Liver (tissue), 9 donors: Measurements from ENCODE around the gene PARD3. TPM values are rescaled to one million over a fixed set of nuclear protein-coding genes. Genes with fewer than 3 reads are reported as not detected.

Source experiments
- DNase-seq: peaks from one replicate; pipeline ENCODE4 v3.0.0-alpha.2; 2017; ENCODE audit warnings: low spot score
- H3K27ac ChIP-seq, 2 donors: one replicate each; pipeline ENCODE4 v1.7.0; 2013; ENCODE audit warnings: inconsistent platforms in 2 of 2, low read length in 2 of 2, control low read depth in 1 of 2, low read depth in 1 of 2, mild to moderate bottlenecking in 1 of 2
- H3K27me3 ChIP-seq, 4 donors: one replicate each; pipeline versions ENCODE4 v1.6.1 to v1.7.0; 2013; ENCODE audit warnings: low read length in 3 of 4, inconsistent platforms in 1 of 4, mild to moderate bottlenecking in 1 of 4, moderate library complexity in 1 of 4; ENCODE audit not compliant: control insufficient read depth in 4 of 4, insufficient read depth in 4 of 4
- H3K36me3 ChIP-seq, 4 donors: one replicate each; pipeline versions ENCODE4 v1.6.1 to v1.7.0; 2013; ENCODE audit warnings: low read length in 3 of 4, mild to moderate bottlenecking in 3 of 4, low read depth in 1 of 4, moderate library complexity in 1 of 4; ENCODE audit not compliant: control insufficient read depth in 4 of 4, insufficient read depth in 3 of 4
- H3K4me1 ChIP-seq, 4 donors: one replicate each; pipeline versions ENCODE4 v1.6.1 to v1.7.0; 2013; ENCODE audit warnings: low read length in 3 of 4, mild to moderate bottlenecking in 3 of 4, moderate library complexity in 1 of 4; ENCODE audit not compliant: control insufficient read depth in 4 of 4, insufficient read depth in 4 of 4
- H3K4me3 ChIP-seq, 3 donors: one replicate each; pipeline versions ENCODE4 v1.6.1 to v1.7.0; 2013; ENCODE audit warnings: low read length in 3 of 3, control low read depth in 1 of 3, low read depth in 1 of 3, mild to moderate bottlenecking in 1 of 3
- H3K9ac ChIP-seq, 2 donors: one replicate each; pipeline ENCODE4 v1.7.0; 2013; ENCODE audit warnings: low read length in 2 of 2, mild to moderate bottlenecking in 2 of 2, moderate library complexity in 2 of 2, control low read depth in 1 of 2, low read depth in 1 of 2
- H3K9me3 ChIP-seq, 4 donors: one replicate each; pipeline versions ENCODE4 v1.6.1 to v1.7.0; 2013; ENCODE audit warnings: low read length in 3 of 4; ENCODE audit not compliant: control insufficient read depth in 4 of 4
- CTCF ChIP-seq: fragments of 150-350 bp; IDR thresholded peaks from 2 replicates; pipeline ENCODE4 v1.5.1; 2017; ENCODE audit warnings: improper control_type of control experiment, low read depth, low read length; ENCODE audit not compliant: missing input control
- EGR1 ChIP-seq, 2 donors: IDR thresholded peaks; 2 replicates each; pipeline ENCODE4 v1.6.1; 2016 to 2018; ENCODE audit warnings: antibody characterized with exemption in 2 of 2, low read depth in 2 of 2
- FOXA1 ChIP-seq: IDR thresholded peaks from 2 replicates; pipeline ENCODE4 v1.6.1; 2016; ENCODE audit warnings: antibody characterized with exemption
- GABPA ChIP-seq, 2 donors: IDR thresholded peaks in 1 of 2; conservative IDR thresholded peaks in 1 of 2; 2 replicates each; pipeline ENCODE4 v1.6.1; 2016; ENCODE audit warnings: antibody characterized with exemption in 2 of 2, mild to moderate bottlenecking in 1 of 2, moderate library complexity in 1 of 2
- HNF4A ChIP-seq, 2 donors: conservative IDR thresholded peaks; 2 replicates each; pipeline ENCODE4 v1.6.1; 2016; ENCODE audit warnings: antibody characterized with exemption in 2 of 2, mild to moderate bottlenecking in 2 of 2
- HNF4G ChIP-seq: IDR thresholded peaks from 2 replicates; pipeline ENCODE4 v1.6.1; 2016; ENCODE audit warnings: antibody characterized with exemption
- JUND ChIP-seq, 2 donors: IDR thresholded peaks; 2 replicates each; pipeline ENCODE4 v1.6.1; 2016; ENCODE audit warnings: antibody characterized with exemption in 2 of 2
- RAD21 ChIP-seq, 2 donors: IDR thresholded peaks; 2 replicates each; pipeline ENCODE4 v1.6.1; 2016; ENCODE audit warnings: antibody characterized with exemption in 2 of 2, mild to moderate bottlenecking in 2 of 2
- RXRA ChIP-seq, 2 donors: IDR thresholded peaks; 2 replicates each; pipeline ENCODE4 v1.6.1; 2017 to 2018; ENCODE audit warnings: antibody characterized with exemption in 2 of 2, mild to moderate bottlenecking in 1 of 2
- SP1 ChIP-seq: IDR thresholded peaks from 2 replicates; pipeline ENCODE4 v1.6.1; 2018; ENCODE audit warnings: antibody characterized with exemption, mild to moderate bottlenecking
- TAF1 ChIP-seq: conservative IDR thresholded peaks from 2 replicates; pipeline ENCODE4 v1.6.1; 2016; ENCODE audit warnings: antibody characterized with exemption, mild to moderate bottlenecking
- WGBS: extraction: QIAGEN DNeasy Blood & Tissue Kit; methylation state at CpG from one replicate; pipeline ENCODE4 v1.1.7; 2013; 5-methylcytosine and 5-hydroxymethylcytosine counted together
- polyA plus RNA-seq, 2 donors: library from polyadenylated mRNA; stranded (reverse) in 1 of 2; unstranded in 1 of 2; fragments of 200-250 nt in 1 of 2; fragments of >200 nt in 1 of 2; fragmentation: Nextera tagmentation in 1 of 2; extraction: Ambion mirVana in 1 of 2; gene quantifications; one replicate each; pipeline versions ENCODE4 v1.2.1 to v1.2.3, GENCODE V29; 2013 to 2015
- total RNA-seq, 2 donors: library from RNA; depleted of rRNA; stranded (reverse); fragments of >200 nt; gene quantifications; one replicate each; pipeline ENCODE4 v1.2.3, GENCODE V29; 2014
- TF ChIP-seq, protein P1 (sequence below): IDR thresholded peaks from 2 replicates; pipeline ENCODE4 v1.6.1; 2016; ENCODE audit warnings: antibody characterized with exemption
- TF ChIP-seq, protein P2 (sequence below): IDR thresholded peaks from 2 replicates; pipeline ENCODE4 v1.6.1; 2016; ENCODE audit warnings: antibody characterized with exemption, mild to moderate bottlenecking
- donor health status: healthy.
- donor health status: healthy.
- donor health status: healthy.
- donor health status: healthy.
- donor health status: healthy.

The PARD3 gene
- total and polyA plus RNA-seq, 4 donors, result 12.3 to 43.8 (median 13.5) TPM

GRCh38 chr10:34626158-34626880, 188.8 kb downstream of the PARD3 start:
- 86% methylated on average over 3 of the region's 3 CpGs for WGBS
- DNase-seq, result no peak
- Histone ChIP-seq H3K36me3 (no peaks in the 10 kb centered on the region), H3K9ac (no peak overlapping the region), H3K9me3 (no peaks in the 10 kb centered on the region), H3K4me1 (peaks cover 3 to 22% (median 19%) of the 10 kb centered on the region in 4 donors), H3K4me3 (no peak overlapping the region), H3K27ac (no peak overlapping the region), H3K27me3 (no peaks in the 10 kb centered on the region)
- TF ChIP-seq HNF4G, result no peak
- TF ChIP-seq FOXA1, result no peak
- TF ChIP-seq, protein P1, sequence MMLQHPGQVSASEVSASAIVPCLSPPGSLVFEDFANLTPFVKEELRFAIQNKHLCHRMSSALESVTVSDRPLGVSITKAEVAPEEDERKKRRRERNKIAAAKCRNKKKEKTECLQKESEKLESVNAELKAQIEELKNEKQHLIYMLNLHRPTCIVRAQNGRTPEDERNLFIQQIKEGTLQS, result no peak
- no peak for TF ChIP-seq JUND (IDR thresholded peaks at IDR 0.05)
- TF ChIP-seq EGR1 (IDR thresholded peaks at IDR 0.05; ENCODE audit: low read depth in 2 of 2), result no peak
- TF ChIP-seq, protein P2, sequence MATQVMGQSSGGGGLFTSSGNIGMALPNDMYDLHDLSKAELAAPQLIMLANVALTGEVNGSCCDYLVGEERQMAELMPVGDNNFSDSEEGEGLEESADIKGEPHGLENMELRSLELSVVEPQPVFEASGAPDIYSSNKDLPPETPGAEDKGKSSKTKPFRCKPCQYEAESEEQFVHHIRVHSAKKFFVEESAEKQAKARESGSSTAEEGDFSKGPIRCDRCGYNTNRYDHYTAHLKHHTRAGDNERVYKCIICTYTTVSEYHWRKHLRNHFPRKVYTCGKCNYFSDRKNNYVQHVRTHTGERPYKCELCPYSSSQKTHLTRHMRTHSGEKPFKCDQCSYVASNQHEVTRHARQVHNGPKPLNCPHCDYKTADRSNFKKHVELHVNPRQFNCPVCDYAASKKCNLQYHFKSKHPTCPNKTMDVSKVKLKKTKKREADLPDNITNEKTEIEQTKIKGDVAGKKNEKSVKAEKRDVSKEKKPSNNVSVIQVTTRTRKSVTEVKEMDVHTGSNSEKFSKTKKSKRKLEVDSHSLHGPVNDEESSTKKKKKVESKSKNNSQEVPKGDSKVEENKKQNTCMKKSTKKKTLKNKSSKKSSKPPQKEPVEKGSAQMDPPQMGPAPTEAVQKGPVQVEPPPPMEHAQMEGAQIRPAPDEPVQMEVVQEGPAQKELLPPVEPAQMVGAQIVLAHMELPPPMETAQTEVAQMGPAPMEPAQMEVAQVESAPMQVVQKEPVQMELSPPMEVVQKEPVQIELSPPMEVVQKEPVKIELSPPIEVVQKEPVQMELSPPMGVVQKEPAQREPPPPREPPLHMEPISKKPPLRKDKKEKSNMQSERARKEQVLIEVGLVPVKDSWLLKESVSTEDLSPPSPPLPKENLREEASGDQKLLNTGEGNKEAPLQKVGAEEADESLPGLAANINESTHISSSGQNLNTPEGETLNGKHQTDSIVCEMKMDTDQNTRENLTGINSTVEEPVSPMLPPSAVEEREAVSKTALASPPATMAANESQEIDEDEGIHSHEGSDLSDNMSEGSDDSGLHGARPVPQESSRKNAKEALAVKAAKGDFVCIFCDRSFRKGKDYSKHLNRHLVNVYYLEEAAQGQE, result no peak
- TF ChIP-seq RXRA (IDR thresholded peaks at IDR 0.05), result no peak
- no peak for TF ChIP-seq CTCF
- TF ChIP-seq HNF4A (conservative IDR thresholded peaks at IDR 0.05), result no peak
- TF ChIP-seq SP1, result no peak
- TF ChIP-seq GABPA (IDR thresholded peaks at IDR 0.05 in 1 of 2, conservative IDR thresholded peaks at IDR 0.05 in 1 of 2), result no peak

GRCh38 chr10:34624323-34625153, 190.6 kb downstream of the PARD3 start:
- Histone ChIP-seq H3K27ac (no peak overlapping the region), H3K9me3 (no peaks in the 10 kb centered on the region), H3K36me3 (no peaks in the 10 kb centered on the region), H3K4me3 (no peak overlapping the region), H3K27me3 (no peaks in the 10 kb centered on the region), H3K9ac (no peak overlapping the region), H3K4me1 (peaks cover 3 to 22% (median 19%) of the 10 kb centered on the region in 4 donors)
- 80% methylated on average over 12 of the region's 12 CpGs for WGBS
- DNase-seq, result no peak
- TF ChIP-seq TAF1 (no peak), RAD21 (IDR thresholded peaks at IDR 0.05) (no peak)
